Stimulated activated naive CD8-positive, alpha-beta T cell treated with anti-CD3 and anti-CD28 coated beads, Interleukin-15, Interleukin-2, amounts not matched to agents 100 ng/mL and 50 ng/mL, for 24 hours (primary cell): Measurements from ENCODE around the gene IGSF21.

Source experiments
- H3K27ac Mint-ChIP-seq: one replicate; pipeline ENCODE4 v1.8.0; 2021; ENCODE audit warnings: mild to moderate bottlenecking, mixed read lengths
- H3K27me3 Mint-ChIP-seq: one replicate; pipeline ENCODE4 v1.8.0; 2021; ENCODE audit warnings: mixed read lengths
- H3K36me3 Mint-ChIP-seq: one replicate; pipeline ENCODE4 v1.8.0; 2021; ENCODE audit warnings: low read depth, mixed read lengths
- H3K4me1 Mint-ChIP-seq: one replicate; pipeline ENCODE4 v1.8.0; 2021; ENCODE audit warnings: low read depth, mixed read lengths
- H3K4me3 Mint-ChIP-seq: one replicate; pipeline ENCODE4 v1.8.0; 2021; ENCODE audit warnings: mild to moderate bottlenecking, mixed read lengths
- H3K9me3 Mint-ChIP-seq: one replicate; pipeline ENCODE4 v1.8.0; 2021; ENCODE audit warnings: mixed read lengths

IGSF21 gene

GRCh38 chr1:18107369-18108298 lies at the start of gene IGSF21:
TSS of gene IGSF21 (plus strand) at chr1:18107798. CDS start at chr1:18108129, 331 bp downstream.
- H3K36me3 Mint-ChIP-seq: no peaks in the 10 kb centered on the region
- H3K27me3 Mint-ChIP-seq: peaks cover 71% of the 10 kb centered on the region
- peaks cover 14% of the 10 kb centered on the region for H3K4me1 Mint-ChIP-seq
- H3K4me3 Mint-ChIP-seq: no peak within 1 kb of the TSS
- H3K9me3 Mint-ChIP-seq: no peaks in the 10 kb centered on the region
- no peak within 1 kb of the TSS for H3K27ac Mint-ChIP-seq

DNA sequence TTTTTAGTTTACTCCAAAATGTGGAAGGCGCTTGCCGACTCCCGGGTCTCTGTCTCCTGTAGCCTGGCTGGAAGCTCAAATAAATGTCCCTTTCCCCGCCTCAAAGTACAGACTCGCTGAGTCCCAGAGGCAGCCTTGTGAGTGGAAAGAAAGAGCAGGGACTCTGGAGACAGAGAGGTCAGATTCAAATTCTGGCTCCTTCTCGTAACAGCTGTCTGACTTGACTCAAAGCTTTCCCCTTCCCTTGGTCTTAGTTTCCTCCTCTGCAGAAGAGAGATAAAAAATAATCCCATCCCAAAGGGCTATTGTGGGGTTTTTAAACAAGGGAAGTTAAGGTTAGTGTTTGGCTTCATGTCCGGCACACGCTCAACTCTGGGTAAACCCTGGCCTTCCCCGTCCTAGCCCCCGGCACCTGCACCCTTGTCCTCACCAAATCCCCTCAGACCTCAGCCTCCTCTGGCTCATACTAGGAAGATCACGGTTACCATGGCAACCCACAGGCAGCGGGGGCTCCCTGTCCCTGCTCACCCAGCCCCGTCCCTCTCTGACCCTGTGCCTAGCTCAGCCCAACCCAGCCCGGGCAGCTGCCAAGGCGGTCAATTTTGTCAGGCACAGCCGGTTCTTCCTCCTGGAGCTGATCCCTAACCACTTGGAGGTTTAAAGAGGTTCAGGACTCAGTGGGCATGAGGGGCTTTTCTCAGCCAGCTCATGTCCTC lies 49.2 kb upstream of the IGSF21 start:
- H3K9me3 Mint-ChIP-seq: no peaks in the 10 kb centered on the region
- no peaks in the 10 kb centered on the region for H3K36me3 Mint-ChIP-seq
- no peak overlapping the region for H3K27ac Mint-ChIP-seq
- H3K4me3 Mint-ChIP-seq: no peak overlapping the region
- H3K27me3 Mint-ChIP-seq: peaks cover 11% of the 10 kb centered on the region
- H3K4me1 Mint-ChIP-seq: no peaks in the 10 kb centered on the region

DNA sequence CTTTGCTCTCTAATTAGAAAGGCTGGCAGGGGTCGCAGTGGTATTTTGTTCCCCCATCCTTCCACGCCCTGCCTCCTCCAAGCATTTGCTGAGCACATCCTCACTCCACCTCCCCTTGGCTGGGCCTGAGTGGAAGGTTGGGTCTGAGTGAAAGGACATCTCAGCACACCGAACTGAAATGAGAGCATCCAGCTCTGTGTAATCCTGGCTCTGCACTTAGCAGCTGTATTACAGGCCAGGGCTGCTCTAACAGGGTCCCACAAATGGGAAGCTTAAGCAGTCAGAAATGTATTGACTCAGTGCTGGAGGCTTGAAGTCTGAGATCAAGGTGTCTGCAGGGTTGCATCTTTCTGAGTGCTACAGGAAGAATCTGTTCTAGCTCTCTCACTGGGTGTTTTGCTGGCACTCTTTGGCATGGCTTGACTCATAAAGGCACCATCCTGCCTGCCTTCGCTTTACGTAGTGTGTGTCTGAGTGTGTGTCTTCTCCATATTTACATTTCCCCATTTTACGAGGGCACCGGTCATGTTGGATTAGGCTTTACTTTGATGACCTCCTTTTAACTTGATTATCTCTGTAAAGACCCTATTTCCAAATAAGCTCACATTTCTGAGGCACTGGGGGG lies 48.5 kb upstream of the IGSF21 start:
- Mint-ChIP-seq H3K27me3 (peaks cover 11% of the 10 kb centered on the region), H3K27ac (no peak overlapping the region), H3K4me1 (no peaks in the 10 kb centered on the region), H3K36me3 (no peaks in the 10 kb centered on the region), H3K4me3 (no peak overlapping the region), H3K9me3 (no peaks in the 10 kb centered on the region)

- no peak overlapping the region for H3K27ac Mint-ChIP-seq
- no peaks in the 10 kb centered on the region for H3K36me3 Mint-ChIP-seq
- no peak overlapping the region for H3K4me3 Mint-ChIP-seq
- peaks cover 8% of the 10 kb centered on the region for H3K27me3 Mint-ChIP-seq
- no peaks in the 10 kb centered on the region for H3K4me1 Mint-ChIP-seq
- no peaks in the 10 kb centered on the region for H3K9me3 Mint-ChIP-seq
Observed at GRCh38 chr1:18060366-18060765, 47.2 kb upstream of the IGSF21 start.

DNA sequence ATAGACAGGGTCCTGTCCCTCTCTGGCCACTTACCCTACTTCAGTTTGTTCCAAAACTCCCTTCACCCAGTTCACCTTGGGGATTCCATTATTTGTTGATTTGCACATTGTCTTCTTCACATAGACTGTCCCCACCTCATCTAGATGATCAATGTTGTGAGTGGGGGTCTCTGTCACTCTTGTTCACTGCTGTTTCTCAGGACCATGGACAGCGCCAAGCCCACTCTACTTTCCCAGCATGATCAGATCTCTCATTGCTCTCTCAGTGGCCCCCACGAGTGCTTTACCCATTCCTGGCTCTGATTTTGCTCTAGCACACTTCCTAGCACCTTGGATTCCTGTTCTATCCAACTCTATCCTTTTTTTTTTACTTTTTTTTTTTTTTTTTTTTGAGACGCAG lies 45.4 kb upstream of the IGSF21 start:
- no peak overlapping the region for H3K27ac Mint-ChIP-seq
- peaks cover 16% of the 10 kb centered on the region for H3K27me3 Mint-ChIP-seq
- no peaks in the 10 kb centered on the region for H3K9me3 Mint-ChIP-seq

GRCh38 chr1:18064534-18064933 lies 43.1 kb upstream of the IGSF21 start:
- H3K36me3 Mint-ChIP-seq: no peaks in the 10 kb centered on the region
- no peak overlapping the region for H3K27ac Mint-ChIP-seq
- peaks cover 10% of the 10 kb centered on the region for H3K4me1 Mint-ChIP-seq
- peaks cover 16% of the 10 kb centered on the region for H3K27me3 Mint-ChIP-seq
- H3K4me3 Mint-ChIP-seq: no peak overlapping the region
- peaks cover 6% of the 10 kb centered on the region for H3K9me3 Mint-ChIP-seq

More for the DNA sequence above, 45.4 kb upstream of the IGSF21 start:
- H3K4me1 Mint-ChIP-seq: no peaks in the 10 kb centered on the region
- H3K36me3 Mint-ChIP-seq: no peaks in the 10 kb centered on the region
- no peak overlapping the region for H3K4me3 Mint-ChIP-seq

DNA sequence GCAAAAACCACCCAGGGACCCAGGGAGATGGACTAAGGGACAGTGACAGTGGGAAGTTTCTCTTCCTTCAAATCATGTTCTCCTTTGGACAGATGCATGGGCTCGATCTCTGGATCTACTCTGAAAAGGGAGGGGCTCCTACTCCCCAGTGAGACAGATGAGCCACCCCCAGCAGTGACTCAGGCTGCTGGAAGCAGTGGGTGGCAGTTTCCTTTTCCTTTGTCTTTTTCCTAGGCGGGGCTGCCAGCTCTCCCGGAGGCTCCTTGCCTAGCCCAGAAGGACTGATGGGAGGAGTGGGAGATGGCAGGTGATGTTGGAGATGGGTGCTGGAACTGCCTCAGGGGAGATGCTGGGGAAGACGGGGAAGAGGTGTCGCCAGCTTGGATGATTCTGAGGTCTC lies 41.0 kb upstream of the IGSF21 start:
- Mint-ChIP-seq H3K27me3 (peaks cover 16% of the 10 kb centered on the region), H3K4me3 (no peak overlapping the region), H3K36me3 (no peaks in the 10 kb centered on the region), H3K4me1 (peaks cover 10% of the 10 kb centered on the region), H3K27ac (no peak overlapping the region), H3K9me3 (peaks cover 6% of the 10 kb centered on the region)

DNA sequence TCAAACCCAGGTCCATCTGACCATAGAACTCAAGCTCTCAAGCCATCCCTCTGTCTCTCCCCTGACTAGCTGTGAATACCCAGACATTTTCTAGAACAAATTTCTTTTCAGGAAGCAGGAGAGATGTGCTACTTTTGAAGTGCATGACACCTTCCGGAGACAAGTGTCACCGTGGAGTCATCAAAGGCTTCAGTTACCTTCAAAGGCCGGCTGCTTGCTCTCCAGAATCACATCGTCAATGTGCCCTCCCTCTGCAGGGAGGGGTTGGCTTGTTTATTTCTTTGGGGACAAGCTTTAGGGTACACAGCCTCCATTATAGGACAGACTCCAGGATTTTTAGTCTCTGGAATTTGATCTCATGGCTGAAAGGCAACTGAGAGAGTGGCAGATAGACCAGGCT lies 37.7 kb upstream of the IGSF21 start:
- no peaks in the 10 kb centered on the region for H3K36me3 Mint-ChIP-seq
- H3K4me1 Mint-ChIP-seq: peaks cover 10% of the 10 kb centered on the region
- H3K9me3 Mint-ChIP-seq: peaks cover 6% of the 10 kb centered on the region
- H3K4me3 Mint-ChIP-seq: no peak overlapping the region
- H3K27ac Mint-ChIP-seq: no peak overlapping the region
- peaks cover 14% of the 10 kb centered on the region for H3K27me3 Mint-ChIP-seq

GRCh38 chr1:18072066-18072465 lies 35.5 kb upstream of the IGSF21 start:
- H3K36me3 Mint-ChIP-seq: no peaks in the 10 kb centered on the region
- H3K27ac Mint-ChIP-seq: no peak overlapping the region
- H3K9me3 Mint-ChIP-seq: peaks cover 6% of the 10 kb centered on the region
- H3K4me3 Mint-ChIP-seq: no peak overlapping the region
- peaks cover 10% of the 10 kb centered on the region for H3K4me1 Mint-ChIP-seq
- peaks cover 4% of the 10 kb centered on the region for H3K27me3 Mint-ChIP-seq

DNA sequence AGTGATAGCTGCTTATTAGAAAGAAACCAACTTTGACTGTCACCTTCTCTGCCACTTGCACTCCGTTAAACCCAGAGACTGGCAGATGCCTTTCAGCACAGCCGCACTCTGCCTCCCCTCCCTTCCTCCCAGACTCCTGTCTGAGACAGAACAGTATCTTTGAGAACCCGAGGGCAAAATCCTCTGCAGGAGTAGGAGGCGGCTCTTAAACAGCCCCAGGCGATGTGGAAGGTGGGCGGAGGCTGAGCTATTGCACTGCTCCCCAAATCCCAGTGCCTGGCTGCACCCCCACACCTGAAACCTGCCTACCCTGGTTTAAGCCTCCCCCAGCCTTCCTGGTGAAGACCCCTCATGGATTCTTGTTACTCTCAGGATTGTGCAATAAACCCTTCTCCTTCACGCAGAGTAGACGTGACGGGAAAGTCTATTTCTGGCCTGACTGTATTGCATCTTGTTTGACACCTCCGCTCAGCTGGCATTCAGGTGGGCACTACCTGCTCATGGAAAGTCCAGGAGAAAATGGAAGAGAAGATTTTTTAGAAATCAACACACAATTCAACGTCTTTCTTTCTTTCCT lies 34.4 kb upstream of the IGSF21 start:
- Mint-ChIP-seq H3K9me3 (peaks cover 3% of the 10 kb centered on the region), H3K27ac (no peak overlapping the region), H3K27me3 (peaks cover 7% of the 10 kb centered on the region), H3K4me3 (no peak overlapping the region), H3K4me1 (peaks cover 6% of the 10 kb centered on the region), H3K36me3 (no peaks in the 10 kb centered on the region)

GRCh38 chr1:18077657-18078215 lies 29.9 kb upstream of the IGSF21 start:
- no peak overlapping the region for H3K4me3 Mint-ChIP-seq

DNA sequence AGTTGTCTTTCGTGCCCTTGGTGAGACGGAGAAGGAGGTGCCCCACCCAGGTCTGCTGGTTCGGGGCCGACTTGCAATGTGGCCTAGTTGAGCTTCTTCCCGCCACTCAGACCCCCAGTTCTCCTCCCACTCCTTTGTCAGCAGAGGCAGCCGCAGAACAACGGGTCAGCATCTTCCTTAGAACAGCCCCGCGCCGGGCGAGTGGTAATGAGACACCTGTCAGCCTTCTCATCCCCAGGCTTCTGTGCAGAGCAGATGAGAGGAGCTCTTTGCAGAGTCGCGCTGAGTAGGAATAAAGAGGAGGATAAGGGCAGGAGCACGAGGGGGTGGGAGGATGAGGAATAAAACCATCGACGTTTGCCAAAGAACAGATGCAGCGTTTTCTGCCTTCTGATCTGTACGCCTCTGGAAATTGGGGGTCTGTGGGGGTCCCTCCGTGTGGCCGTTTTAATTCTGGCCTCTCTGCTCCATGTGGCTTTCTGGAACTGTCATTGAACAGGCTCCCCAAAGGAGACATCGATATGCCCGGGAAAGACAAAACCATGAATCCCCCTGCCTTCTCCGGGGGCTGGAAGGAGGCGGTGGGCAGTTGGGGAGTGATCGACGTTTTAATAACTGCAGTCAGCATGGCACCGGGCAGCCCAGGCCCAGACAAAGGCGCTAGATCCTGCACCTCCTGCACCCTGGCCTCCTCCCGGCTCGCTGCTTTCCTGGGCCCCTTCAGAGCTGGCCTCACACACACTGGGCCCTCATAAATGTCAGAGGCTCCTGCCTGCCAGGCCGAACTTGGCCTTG lies 27.5 kb upstream of the IGSF21 start:
- no peaks in the 10 kb centered on the region for H3K36me3 Mint-ChIP-seq
- H3K9me3 Mint-ChIP-seq: no peaks in the 10 kb centered on the region
- no peaks in the 10 kb centered on the region for H3K4me1 Mint-ChIP-seq
- H3K27ac Mint-ChIP-seq: no peak overlapping the region
- H3K4me3 Mint-ChIP-seq: no peak overlapping the region
- H3K27me3 Mint-ChIP-seq: peaks cover 3% of the 10 kb centered on the region

More at GRCh38 chr1:18077657-18078215, 29.9 kb upstream of the IGSF21 start:
- no peak overlapping the region for H3K27ac Mint-ChIP-seq
- H3K36me3 Mint-ChIP-seq: no peaks in the 10 kb centered on the region
- H3K4me1 Mint-ChIP-seq: no peaks in the 10 kb centered on the region
- H3K27me3 Mint-ChIP-seq: peaks cover 7% of the 10 kb centered on the region
- H3K9me3 Mint-ChIP-seq: no peaks in the 10 kb centered on the region

- no peaks in the 10 kb centered on the region for H3K27me3 Mint-ChIP-seq
- no peaks in the 10 kb centered on the region for H3K9me3 Mint-ChIP-seq
- no peaks in the 10 kb centered on the region for H3K4me1 Mint-ChIP-seq
- no peak overlapping the region for H3K27ac Mint-ChIP-seq
- no peaks in the 10 kb centered on the region for H3K36me3 Mint-ChIP-seq
- no peak overlapping the region for H3K4me3 Mint-ChIP-seq
Observed at GRCh38 chr1:18085387-18086074, 22.1 kb upstream of the IGSF21 start.
